Amniotic epithelial cell (primary cell): Measurements from ENCODE around the gene DUSP23.

ENCODE experiments used
- DNase-seq: peaks from one replicate; pipeline ENCODE4 v3.0.0-alpha.2; 2010; ENCODE audit warnings: low read depth

DUSP23 gene

GRCh38 chr1:159780583-159781582 lies at the start of gene DUSP23:
TSS of gene DUSP23 (plus strand) at chr1:159780962. CDS start at chr1:159781101, 139 bp downstream.
- peak; percentile 99 for DNase-seq

GRCh38 chr1:159737238-159737916 lies 43.4 kb upstream of the DUSP23 start:
- no peak for DNase-seq

- no peak for DNase-seq
Measured at GRCh38 chr1:159743651-159744410, 36.9 kb upstream of the DUSP23 start.

- peak; percentile 60 for DNase-seq
Measured at GRCh38 chr1:159746666-159747065, 34.1 kb upstream of the DUSP23 start.

GRCh38 chr1:159748370-159748769 lies 32.4 kb upstream of the DUSP23 start:
- DNase-seq = peak; percentile 50

GRCh38 chr1:159749630-159750029 lies 31.1 kb upstream of the DUSP23 start:
- no peak for DNase-seq

- DNase-seq = no peak
Measured at GRCh38 chr1:159750621-159751020, 30.1 kb upstream of the DUSP23 start.

GRCh38 chr1:159751031-159751430 lies 29.7 kb upstream of the DUSP23 start:
- DNase-seq = peak; percentile 20

- peak; percentile 98 for DNase-seq
Measured at GRCh38 chr1:159752135-159752580, 28.6 kb upstream of the DUSP23 start.

- DNase-seq = no peak
Measured at GRCh38 chr1:159753386-159753785, 27.4 kb upstream of the DUSP23 start.

GRCh38 chr1:159755451-159756007 lies 25.2 kb upstream of the DUSP23 start:
- no peak for DNase-seq

- peak; percentile 84 for DNase-seq
Measured at GRCh38 chr1:159756397-159756796, 24.4 kb upstream of the DUSP23 start.

GRCh38 chr1:159763686-159764085 lies 17.1 kb upstream of the DUSP23 start:
- DNase-seq = no peak

GRCh38 chr1:159765806-159766205 lies 15.0 kb upstream of the DUSP23 start:
- no peak for DNase-seq

- DNase-seq = no peak
Measured at GRCh38 chr1:159771127-159771895, 9.5 kb upstream of the DUSP23 start.

GRCh38 chr1:159774465-159774864 lies 6.3 kb upstream of the DUSP23 start:
- DNase-seq = no peak

GRCh38 chr1:159775716-159776115 lies 5.0 kb upstream of the DUSP23 start:
- DNase-seq = peak; percentile 59

- DNase-seq = no peak
Measured at GRCh38 chr1:159778266-159778665, 2.5 kb upstream of the DUSP23 start.

GRCh38 chr1:159779403-159779851 lies 1.3 kb upstream of the DUSP23 start:
- peak; percentile 99 for DNase-seq

GRCh38 chr1:159781992-159782391 lies 1.2 kb downstream of the DUSP23 start:
- no peak for DNase-seq

GRCh38 chr1:159783724-159784123 lies 3.0 kb downstream of the DUSP23 start:
- DNase-seq = peak; percentile 31
